K562 (cell line): ENCODE results near the gene GNG14. TPM values are rescaled to one million over a fixed set of nuclear protein-coding genes. Genes with fewer than 3 reads are reported as not detected.

Experiments used
- ASH1L ChIP-seq: fragments of 450-650 bp; IDR thresholded peaks from 2 replicates; pipeline ENCODE4 v1.6.1; 2018; ENCODE audit warnings: borderline replicate concordance, mild to moderate bottlenecking, low read depth; ENCODE audit not compliant: partially characterized antibody
- ATF6 ChIP-seq: sonication (generic); formaldehyde crosslinking; IDR thresholded peaks from 2 replicates; pipeline ENCODE4 v1.4.0; 2020; ENCODE audit warnings: mild to moderate bottlenecking, missing genetic modification reagents
- C11orf30 ChIP-seq: fragments of 450-650 bp; IDR thresholded peaks from 2 replicates; pipeline ENCODE4 v1.6.1; 2016; ENCODE audit warnings: low read depth, mild to moderate bottlenecking
- CBFA2T2 ChIP-seq: fragments of 450-650 bp; conservative IDR thresholded peaks from 2 replicates; pipeline ENCODE4 v1.6.1; 2017; ENCODE audit warnings: mild to moderate bottlenecking
- CBX3 ChIP-seq, 2 experiments: IDR thresholded peaks; 1 replicate in 1 of 2; 2 replicates in 1 of 2; pipeline ENCODE4 v1.6.1; 2012; ENCODE audit warnings: inconsistent platforms in 2 of 2, low read length in 2 of 2, borderline replicate concordance in 1 of 2, control low read depth in 1 of 2
- EGR1 ChIP-seq: fragments of 450-650 bp; conservative IDR thresholded peaks from 2 replicates; pipeline ENCODE4 v1.6.1; 2017; ENCODE audit warnings: mild to moderate bottlenecking
- KDM2B ChIP-seq: fragments of 250-450 bp; sonication (Bioruptor Pico); IDR thresholded peaks from 2 replicates; pipeline ENCODE4 v1.8.0; 2021; ENCODE audit warnings: mild to moderate bottlenecking, moderate library complexity
- KLF16 ChIP-seq: IDR thresholded peaks from 2 replicates; pipeline ENCODE4 v1.6.1; 2016; ENCODE audit warnings: antibody characterized with exemption
- MGA ChIP-seq: fragments of 450-650 bp; IDR thresholded peaks from 2 replicates; pipeline ENCODE4 v1.6.1; 2016; ENCODE audit warnings: mild to moderate bottlenecking, moderate library complexity
- PHF21A ChIP-seq: fragments of 450-650 bp; IDR thresholded peaks from 2 replicates; pipeline ENCODE4 v1.6.1; 2017; ENCODE audit warnings: low read depth, borderline replicate concordance
- SIN3A ChIP-seq, 2 experiments: fragments of 150-350 bp in 1 of 2; IDR thresholded peaks; 2 replicates each; pipeline ENCODE4 v1.6.1; 2011 to 2016; ENCODE audit warnings: borderline replicate concordance in 2 of 2, low read depth in 2 of 2, low read length in 2 of 2, mild to moderate bottlenecking in 2 of 2, moderate library complexity in 2 of 2; ENCODE audit not compliant: control insufficient read depth in 1 of 2
- SP2 ChIP-seq: IDR thresholded peaks from 2 replicates; pipeline ENCODE4 v1.6.1; 2011; ENCODE audit warnings: mild to moderate bottlenecking, low read depth, low read length, moderate library complexity; ENCODE audit not compliant: poor library complexity, severe bottlenecking; ENCODE audit errors: extremely low read depth
- ZNF175 ChIP-seq: fragments of 200-800 bp; sonication (Bioruptor generic); IDR thresholded peaks from 2 replicates; pipeline ENCODE4 v1.6.1; 2016; ENCODE audit warnings: low read depth, mild to moderate bottlenecking, missing genetic modification characterization, missing compliant biosample characterization
- polyA plus RNA-seq, 8 experiments: library from polyadenylated mRNA; depleted of rRNA in 4 of 8; stranded (reverse) in 5 of 8; unstranded in 3 of 8; fragments of >200 nt; fragmentation: Nextera tagmentation in 2 of 8; fragmentation: Illumina TruSeq in 1 of 8; extraction: Ambion mirVana in 2 of 8; extraction: Trizol in 1 of 8; gene quantifications; 2 replicates each; pipeline versions ENCODE4 v1.2.1 to v1.2.3, GENCODE V29; 2011 to 2014; ENCODE audit warnings: inconsistent platforms in 1 of 8, missing spikeins in 1 of 8
- total RNA-seq, 7 experiments: library from RNA; depleted of rRNA in 6 of 7; stranded (reverse); fragments of >200 nt in 6 of 7; fragmentation: Illumina TruSeq in 2 of 7; extraction: Trizol in 2 of 7; gene quantifications; 2 replicates each; pipeline versions ENCODE4 v1.2.1 to v1.2.3, GENCODE V29; 2011 to 2021; ENCODE audit warnings: low replicate concordance in 1 of 7

The GNG14 gene
- total and polyA plus RNA-seq, 9 of the 15 experiments (the other 6 are each of a cell fraction or from before 2014, with no cell fraction given) = not detected

- TF ChIP-seq ATF6 (CRISPR knock-in tag) = peak; percentile 95; the same call in 1 of the 2 replicates
- no peak for TF ChIP-seq ASH1L
- peak; percentile 43 to 75; a peak in 2 of 4 replicates for TF ChIP-seq SIN3A (IDR thresholded peaks at IDR 0.05; ENCODE audit: borderline replicate concordance in 2 of 2, control insufficient read depth in 1 of 2, low read depth in 2 of 2, low read length in 2 of 2)
- TF ChIP-seq CBFA2T2 = peak; percentile 96
- TF ChIP-seq ZNF175 (CRISPR knock-in tag) = no peak
- TF ChIP-seq CBX3 (IDR thresholded peaks at IDR 0.05; ENCODE audit: borderline replicate concordance in 1 of 2, low read length in 2 of 2) = peak in 1 of 2 experiments; percentile 78; a peak in 1 of 3 replicates
- TF ChIP-seq MGA = peak; percentile 93
- TF ChIP-seq EGR1 = peak; percentile 89
- TF ChIP-seq KLF16 = peak; percentile 73; the same call in 1 of the 2 replicates
- TF ChIP-seq KDM2B = 0 out of 2 replicates have a peak, but pooled peaks have one; percentile 28
- TF ChIP-seq PHF21A = 0 out of 2 replicates have a peak, but pooled peaks have one; percentile 41
- no peak for TF ChIP-seq SP2
- TF ChIP-seq C11orf30 = peak; percentile 75
Observed at GRCh38 chr19:12681074-12681987, 6.5 kb upstream of the GNG14 start, which contains the start of gene DHPS (continued).
